Mesenchymal stem cell (in vitro differentiated cells and primary cell): ENCODE measurements around the gene KCNJ13.

Experiments used
- DNase-seq: peaks from one replicate; pipeline ENCODE4 v3.0.0-alpha.2; 2013
- H2AFZ ChIP-seq: one replicate; pipeline ENCODE4 v1.6.1; 2013; ENCODE audit warnings: low read depth, mild to moderate bottlenecking, control low read depth, inconsistent platforms, low read length, moderate library complexity
- H2AK5ac ChIP-seq: 2 replicates; pipeline ENCODE4 v1.6.1; 2013; ENCODE audit warnings: low read length, moderate library complexity, mild to moderate bottlenecking, inconsistent platforms; ENCODE audit not compliant: severe bottlenecking
- H2BK120ac ChIP-seq: one replicate; pipeline ENCODE4 v1.6.1; 2013; ENCODE audit warnings: low read depth, mild to moderate bottlenecking, inconsistent platforms, low read length, moderate library complexity
- H2BK12ac ChIP-seq, 2 experiments: one replicate each; pipeline ENCODE4 v1.6.1; 2013; ENCODE audit warnings: inconsistent platforms in 2 of 2, low read length in 2 of 2, mild to moderate bottlenecking in 2 of 2, moderate library complexity in 2 of 2, control low read depth in 1 of 2
- H2BK15ac ChIP-seq: one replicate; pipeline ENCODE4 v1.6.1; 2013; ENCODE audit warnings: mild to moderate bottlenecking, low read depth, inconsistent platforms; ENCODE audit not compliant: poor library complexity, severe bottlenecking
- H2BK5ac ChIP-seq: 2 replicates; pipeline ENCODE4 v1.6.1; 2013; ENCODE audit warnings: low read depth, mild to moderate bottlenecking, low read length, control low read depth, inconsistent platforms; ENCODE audit not compliant: poor library complexity, severe bottlenecking
- H3K14ac ChIP-seq, 2 experiments: one replicate each; pipeline ENCODE4 v1.6.1; 2013; ENCODE audit warnings: inconsistent platforms in 2 of 2, low read length in 2 of 2, control low read depth in 1 of 2, mild to moderate bottlenecking in 1 of 2, moderate library complexity in 1 of 2
- H3K18ac ChIP-seq, 2 experiments: one replicate each; pipeline ENCODE4 v1.6.1; 2013; ENCODE audit warnings: inconsistent platforms in 2 of 2, low read length in 2 of 2, control low read depth in 1 of 2, low read depth in 1 of 2, mild to moderate bottlenecking in 1 of 2
- H3K23ac ChIP-seq, 2 experiments: one replicate each; pipeline ENCODE4 v1.6.1; 2013; ENCODE audit warnings: inconsistent platforms in 2 of 2, low read length in 2 of 2, mild to moderate bottlenecking in 2 of 2, moderate library complexity in 2 of 2, control low read depth in 1 of 2
- H3K27ac ChIP-seq: 2 replicates; pipeline ENCODE4 v1.5.1; 2013; ENCODE audit warnings: mild to moderate bottlenecking, moderate library complexity, low read length, control low read depth, inconsistent platforms; ENCODE audit not compliant: poor library complexity, severe bottlenecking
- H3K27me3 ChIP-seq, 2 experiments: 2 replicates each; pipeline versions ENCODE4 v1.6.1 to v1.7.0; 2013; ENCODE audit warnings: low read length in 2 of 2, mild to moderate bottlenecking in 2 of 2, moderate library complexity in 2 of 2, control low read depth in 1 of 2, inconsistent platforms in 1 of 2; ENCODE audit not compliant: control insufficient read depth in 1 of 2, insufficient read depth in 1 of 2
- H3K36me3 ChIP-seq, 2 experiments: 2 replicates each; pipeline versions ENCODE4 v1.6.1 to v1.7.0; 2013; ENCODE audit warnings: low read length in 2 of 2, control low read depth in 1 of 2, inconsistent platforms in 1 of 2, low read depth in 1 of 2, mild to moderate bottlenecking in 1 of 2; ENCODE audit not compliant: insufficient read depth in 2 of 2, control insufficient read depth in 1 of 2
- H3K4ac ChIP-seq, 2 experiments: one replicate each; pipeline ENCODE4 v1.6.1; 2013; ENCODE audit warnings: inconsistent platforms in 2 of 2, low read length in 2 of 2, mild to moderate bottlenecking in 2 of 2, moderate library complexity in 2 of 2, control low read depth in 1 of 2, low read depth in 1 of 2
- H3K4me1 ChIP-seq: 2 replicates; pipeline ENCODE4 v1.6.1; 2013; ENCODE audit warnings: low read depth, low read length, control low read depth; ENCODE audit not compliant: control insufficient read depth, insufficient read depth
- H3K4me2 ChIP-seq: 2 replicates; pipeline ENCODE4 v1.6.1; 2013; ENCODE audit warnings: low read length, mild to moderate bottlenecking, inconsistent platforms; ENCODE audit not compliant: poor library complexity, severe bottlenecking
- H3K4me3 ChIP-seq, 2 experiments: 2 replicates each; pipeline versions ENCODE4 v1.5.1 to v1.7.0; 2013; ENCODE audit warnings: low read length in 2 of 2, mild to moderate bottlenecking in 2 of 2, control low read depth in 1 of 2, low read depth in 1 of 2; ENCODE audit not compliant: insufficient read depth in 1 of 2
- H3K79me1 ChIP-seq: replicated peaks from 2 replicates; pipeline ENCODE4 v1.6.1; 2013; ENCODE audit warnings: mild to moderate bottlenecking, control low read depth, low read length, inconsistent platforms; ENCODE audit not compliant: poor library complexity, severe bottlenecking
- H3K9ac ChIP-seq: 2 replicates; pipeline ENCODE4 v1.7.0; 2013; ENCODE audit warnings: mild to moderate bottlenecking, low read length, moderate library complexity
- H3K9me3 ChIP-seq: 2 replicates; pipeline ENCODE4 v1.7.0; 2013; ENCODE audit warnings: mild to moderate bottlenecking, low read length; ENCODE audit not compliant: control insufficient read depth
- H4K8ac ChIP-seq: one replicate; pipeline ENCODE4 v1.6.1; 2013; ENCODE audit warnings: inconsistent platforms, mild to moderate bottlenecking, low read length, moderate library complexity
- H4K91ac ChIP-seq: one replicate; pipeline ENCODE4 v1.6.1; 2013; ENCODE audit warnings: mild to moderate bottlenecking, low read length, inconsistent platforms
- WGBS: methylation state at CpG from one replicate; pipeline ENCODE4 v1.1.7; 2013; ENCODE audit warnings: mixed read lengths; 5-methylcytosine and 5-hydroxymethylcytosine counted together

The KCNJ13 gene

DNA sequence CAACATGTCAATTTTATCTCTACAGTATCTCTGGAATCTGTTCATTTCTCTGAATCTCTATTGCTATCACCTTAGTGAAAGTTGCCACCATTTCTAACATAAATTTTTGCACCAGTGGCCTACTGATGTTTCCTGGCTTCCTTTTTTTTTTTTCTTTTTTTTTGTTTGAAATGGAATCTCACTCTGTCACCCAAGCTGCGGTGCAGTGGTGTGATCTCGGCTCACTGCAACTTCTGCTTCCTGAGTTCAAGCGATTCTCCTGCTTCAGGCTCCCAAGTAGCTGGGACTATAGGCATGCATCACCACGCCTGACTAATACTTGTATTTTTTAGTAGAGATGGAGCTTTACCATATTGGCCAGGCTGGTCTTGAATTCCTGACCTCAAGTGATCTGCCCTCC is 35.1 kb downstream of the KCNJ13 start:
- Histone ChIP-seq H4K8ac (no peak overlapping the region), H2BK120ac (no peak overlapping the region), H3K9me3 (no peaks in the 10 kb centered on the region), H3K9ac (no peak overlapping the region), H3K4me1 (no peaks in the 10 kb centered on the region), H3K18ac (no peak overlapping the region), H3K27me3 (no peaks in the 10 kb centered on the region), H2AFZ (no peak overlapping the region), H2BK5ac (no peak overlapping the region), H3K79me1 (peaks cover 28% of the 10 kb centered on the region), H2BK12ac (no peak overlapping the region), H3K4me2 (no peak overlapping the region), H3K14ac (no peak overlapping the region), H3K27ac (no peak overlapping the region), H3K4ac (no peak overlapping the region), H3K23ac (no peak overlapping the region), H2BK15ac (no peak overlapping the region), H3K4me3 (no peak overlapping the region), H2AK5ac (no peak overlapping the region), H3K36me3 (peaks cover 8 to 62% of the 10 kb centered on the region in 2 experiments), H4K91ac (no peak overlapping the region)
- no peak for DNase-seq
- WGBS, result 95% methylated on average over 4 of the region's 4 CpGs

DNA sequence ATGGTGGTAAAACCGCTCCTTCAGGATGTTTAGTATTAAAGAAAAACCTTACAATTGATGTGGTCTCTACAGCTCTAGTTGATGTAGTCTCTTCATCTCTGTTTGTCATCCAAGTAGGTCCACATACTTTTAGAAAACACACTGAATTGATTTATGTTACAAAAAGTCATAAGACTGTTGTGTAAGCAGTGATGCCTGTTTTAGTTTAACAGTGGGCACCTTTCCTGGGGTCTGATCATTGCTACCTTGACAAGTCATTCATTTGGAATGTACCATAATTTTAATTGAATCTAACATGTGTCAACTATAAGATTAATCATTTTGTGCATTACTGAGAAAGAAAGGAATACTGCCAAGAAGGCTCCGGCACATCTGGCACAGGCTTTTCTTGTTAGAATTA is 44.9 kb downstream of the KCNJ13 start:
- no peak overlapping the region for H3K4me2 ChIP-seq
- H2AK5ac ChIP-seq, result no peak overlapping the region
- no peak for DNase-seq
- H2BK120ac ChIP-seq, result no peak overlapping the region
- H3K9ac ChIP-seq, result peak overlapping the region; percentile 43
- H3K23ac ChIP-seq, result no peak overlapping the region
- H3K27ac ChIP-seq, result no peak overlapping the region
- H2BK12ac ChIP-seq, result no peak overlapping the region
- H3K9me3 ChIP-seq, result no peaks in the 10 kb centered on the region
- no peak overlapping the region for H3K18ac ChIP-seq
- no peaks in the 10 kb centered on the region for H3K27me3 ChIP-seq
- H3K14ac ChIP-seq, result no peak overlapping the region
- H2BK15ac ChIP-seq, result no peak overlapping the region
- H3K79me1 ChIP-seq, result peaks cover 19% of the 10 kb centered on the region
- H2BK5ac ChIP-seq, result no peak overlapping the region
- H3K36me3 ChIP-seq, result peaks cover 7 to 46% of the 10 kb centered on the region in 2 experiments
- H4K91ac ChIP-seq, result no peak overlapping the region
- 100% methylated on average over 1 of the region's 2 CpGs for WGBS
- H3K4me3 ChIP-seq, result no peak overlapping the region
- H3K4ac ChIP-seq, result no peak overlapping the region
- no peak overlapping the region for H2AFZ ChIP-seq
- peaks cover 3% of the 10 kb centered on the region for H3K4me1 ChIP-seq
- H4K8ac ChIP-seq, result no peak overlapping the region

DNA sequence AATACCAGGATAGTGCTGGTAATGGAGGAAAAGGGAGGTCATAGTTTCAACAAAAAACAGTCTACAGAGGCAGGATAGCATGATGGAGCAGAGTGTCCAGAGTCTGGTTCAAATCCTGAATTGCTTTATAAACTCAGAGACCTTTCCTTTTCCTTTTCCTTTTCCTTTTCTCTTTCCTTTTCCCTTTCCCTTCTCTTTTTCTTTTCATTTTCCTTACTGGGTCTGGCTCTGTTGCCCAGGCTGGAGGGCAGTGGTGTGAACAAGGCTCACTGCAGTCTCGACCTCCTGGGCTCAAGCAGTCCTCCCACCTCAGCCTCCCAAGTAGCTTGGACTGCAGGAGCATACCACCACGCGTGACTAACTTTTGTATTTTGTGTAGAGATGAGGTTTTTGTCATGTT is 47.6 kb downstream of the KCNJ13 start:
- H3K18ac ChIP-seq, result no peak overlapping the region
- H3K4me3 ChIP-seq, result no peak overlapping the region
- H4K91ac ChIP-seq, result no peak overlapping the region
- 93% methylated on average over 3 of the region's 3 CpGs for WGBS
- no peak overlapping the region for H2BK120ac ChIP-seq
- H3K36me3 ChIP-seq, result peaks cover 7 to 43% of the 10 kb centered on the region in 2 experiments
- H2AK5ac ChIP-seq, result no peak overlapping the region
- H2BK12ac ChIP-seq, result no peak overlapping the region
- H3K23ac ChIP-seq, result no peak overlapping the region
- H3K79me1 ChIP-seq, result peaks cover 19% of the 10 kb centered on the region
- no peak overlapping the region for H2BK5ac ChIP-seq
- H3K9ac ChIP-seq, result no peak overlapping the region
- H3K27me3 ChIP-seq, result no peaks in the 10 kb centered on the region
- no peak overlapping the region for H3K4me2 ChIP-seq
- H3K4ac ChIP-seq, result no peak overlapping the region
- peaks cover 3% of the 10 kb centered on the region for H3K4me1 ChIP-seq
- no peak overlapping the region for H2AFZ ChIP-seq
- no peak overlapping the region for H3K14ac ChIP-seq
- H4K8ac ChIP-seq, result no peak overlapping the region
- no peak overlapping the region for H2BK15ac ChIP-seq
- no peak overlapping the region for H3K27ac ChIP-seq
- no peak for DNase-seq
- no peaks in the 10 kb centered on the region for H3K9me3 ChIP-seq

DNA sequence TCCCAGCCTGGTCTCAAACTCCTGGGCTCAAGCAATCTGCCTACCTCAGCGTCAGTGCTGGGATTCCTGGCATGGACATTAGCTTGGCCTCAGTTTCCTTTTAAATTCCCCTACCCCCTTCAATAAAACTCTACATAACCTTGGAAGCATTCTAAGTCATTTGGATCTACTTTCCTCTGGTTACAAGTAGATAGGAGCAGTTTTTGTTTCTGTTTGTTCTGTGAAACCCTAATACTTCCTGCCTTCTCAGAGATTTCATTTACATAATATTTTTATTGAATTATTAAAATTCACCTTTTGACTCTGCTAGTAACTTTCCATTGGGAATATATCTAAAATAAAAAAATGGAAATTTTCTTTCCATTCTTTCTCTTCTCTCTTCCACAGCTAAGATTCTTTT is 53.3 kb downstream of the KCNJ13 start:
- Histone ChIP-seq H3K23ac (no peak overlapping the region), H2BK120ac (no peak overlapping the region), H2BK12ac (no peak overlapping the region), H3K4ac (no peak overlapping the region), H3K27me3 (no peaks in the 10 kb centered on the region), H3K18ac (no peak overlapping the region), H3K14ac (no peak overlapping the region), H2AK5ac (no peak overlapping the region), H3K27ac (no peak overlapping the region), H4K8ac (no peak overlapping the region), H2BK15ac (no peak overlapping the region), H3K9ac (no peak overlapping the region), H3K79me1 (peaks cover 21% of the 10 kb centered on the region), H3K4me1 (peaks cover 3% of the 10 kb centered on the region), H3K9me3 (no peaks in the 10 kb centered on the region), H3K36me3 (peaks cover 9 to 39% of the 10 kb centered on the region in 2 experiments), H3K4me3 (no peak overlapping the region), H2AFZ (no peak overlapping the region), H3K4me2 (no peak overlapping the region), H4K91ac (no peak overlapping the region), H2BK5ac (no peak overlapping the region)
- no peak for DNase-seq
- WGBS, result 100% methylated on average over 1 of the region's 1 CpG
